HCT116 (cell line): Measurements from ENCODE around the gene RGS4.

ENCODE experiments used
- ZFX ChIP-seq: fragments of 450-650 bp; IDR thresholded peaks from 2 replicates; pipeline ENCODE4 v1.6.1; 2017
- ZNF274 ChIP-seq: fragments of 200-500 bp; sonication (Bioruptor generic); IDR thresholded peaks from 2 replicates; pipeline ENCODE4 v1.6.1; 2014; ENCODE audit warnings: mild to moderate bottlenecking, low read depth, low read length, inconsistent platforms
- TF ChIP-seq, protein P1 (sequence below), 3 experiments: fragments of 200-600 bp in 1 of 3; sonication (generic) in 1 of 3; IDR thresholded peaks in 2 of 3; conservative IDR thresholded peaks in 1 of 3; 2 replicates each; pipeline ENCODE4 v1.5.1; 2012 to 2017; ENCODE audit warnings: low read depth in 2 of 3, low read length in 2 of 3, antibody characterized with exemption in 1 of 3, borderline replicate concordance in 1 of 3, control low read depth in 1 of 3, mild to moderate bottlenecking in 1 of 3, mixed read lengths in 1 of 3, mixed run types in 1 of 3, moderate library complexity in 1 of 3; ENCODE audit not compliant: insufficient read depth in 1 of 3

DNA sequence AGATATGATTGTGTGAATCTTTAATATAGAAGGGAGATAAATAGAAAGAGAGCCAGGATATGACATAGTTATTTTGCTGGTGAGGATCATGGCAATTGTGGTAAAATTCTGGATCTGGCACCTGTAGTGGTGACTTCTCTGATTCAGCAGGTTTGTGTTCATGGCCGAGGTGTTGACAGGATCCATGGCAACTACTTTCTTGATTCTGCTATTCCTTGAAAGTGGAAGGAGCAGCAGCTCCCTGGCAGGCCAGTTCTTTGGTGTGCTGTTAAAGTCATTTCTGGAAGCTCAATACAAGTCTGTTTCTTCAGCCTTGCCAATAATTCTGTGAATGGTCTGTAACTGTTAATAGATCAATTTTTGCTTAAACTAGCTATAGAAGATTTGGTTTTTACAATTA is 33.4 kb downstream of the RGS4 start:
- TF ChIP-seq, protein P1, sequence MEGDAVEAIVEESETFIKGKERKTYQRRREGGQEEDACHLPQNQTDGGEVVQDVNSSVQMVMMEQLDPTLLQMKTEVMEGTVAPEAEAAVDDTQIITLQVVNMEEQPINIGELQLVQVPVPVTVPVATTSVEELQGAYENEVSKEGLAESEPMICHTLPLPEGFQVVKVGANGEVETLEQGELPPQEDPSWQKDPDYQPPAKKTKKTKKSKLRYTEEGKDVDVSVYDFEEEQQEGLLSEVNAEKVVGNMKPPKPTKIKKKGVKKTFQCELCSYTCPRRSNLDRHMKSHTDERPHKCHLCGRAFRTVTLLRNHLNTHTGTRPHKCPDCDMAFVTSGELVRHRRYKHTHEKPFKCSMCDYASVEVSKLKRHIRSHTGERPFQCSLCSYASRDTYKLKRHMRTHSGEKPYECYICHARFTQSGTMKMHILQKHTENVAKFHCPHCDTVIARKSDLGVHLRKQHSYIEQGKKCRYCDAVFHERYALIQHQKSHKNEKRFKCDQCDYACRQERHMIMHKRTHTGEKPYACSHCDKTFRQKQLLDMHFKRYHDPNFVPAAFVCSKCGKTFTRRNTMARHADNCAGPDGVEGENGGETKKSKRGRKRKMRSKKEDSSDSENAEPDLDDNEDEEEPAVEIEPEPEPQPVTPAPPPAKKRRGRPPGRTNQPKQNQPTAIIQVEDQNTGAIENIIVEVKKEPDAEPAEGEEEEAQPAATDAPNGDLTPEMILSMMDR (IDR thresholded peaks at IDR 0.05 in 2 of 3, conservative IDR thresholded peaks at IDR 0.05 in 1 of 3; ENCODE audit: borderline replicate concordance in 1 of 3, insufficient read depth in 1 of 3, low read depth in 2 of 3, low read length in 2 of 3), result no peak
- TF ChIP-seq ZNF274, result no peak
- no peak for TF ChIP-seq ZFX
